ENCODE measurements around the gene EYA4.

GRCh38 chr6:133526436-133526835 lies 285.3 kb downstream of the EYA4 start:
- TF ChIP-seq EZH2 (IDR thresholded peaks at IDR 0.05) (no peak), POLR2AphosphoS5 (IDR thresholded peaks at IDR 0.05; ENCODE audit: borderline replicate concordance, low read depth, low read length) (no peak)

All from SK-N-MC (cell line).